Testis (tissue), 3 donors: Measurements from ENCODE around the gene PIK3C3. TPM values are rescaled to one million over a fixed set of nuclear protein-coding genes. Genes with fewer than 3 reads are reported as not detected.
"Not testable (repeated sequence)": the region's sequence is repeated elsewhere in the genome, so short reads cannot be mapped to it uniquely, and the experiment has no call there.

Source experiments
- DNase-seq: peaks from one replicate; pipeline ENCODE4 v3.0.0-alpha.2; 2019
- H3K27ac ChIP-seq, 2 donors: fragments of 200-600 bp; sonication (generic); one replicate each; pipeline ENCODE4 v1.5.1; 2019
- H3K27me3 ChIP-seq: fragments of 200-600 bp; sonication (generic); one replicate; pipeline ENCODE4 v1.5.1; 2019
- H3K36me3 ChIP-seq: fragments of 200-600 bp; sonication (generic); one replicate; pipeline ENCODE4 v1.5.1; 2017; ENCODE audit warnings: low read depth; ENCODE audit errors: missing control alignments
- H3K4me1 ChIP-seq: fragments of 200-600 bp; sonication (generic); one replicate; pipeline ENCODE4 v1.5.1; 2019
- H3K4me3 ChIP-seq, 2 donors: fragments of 200-600 bp; sonication (generic); one replicate each; pipeline ENCODE4 v1.5.1; 2017 to 2019
- H3K9me3 ChIP-seq: fragments of 200-600 bp; sonication (generic); one replicate; pipeline ENCODE4 v1.5.1; 2017
- POLR2A ChIP-seq: fragments of 450-650 bp; IDR thresholded peaks from one replicate; pipeline ENCODE4 v1.6.1; 2017; ENCODE audit warnings: antibody characterized with exemption, mild to moderate bottlenecking, moderate library complexity
- WGBS, 2 donors: methylation state at CpG; one replicate each; pipeline ENCODE4 v1.1.5; 2018; 5-methylcytosine and 5-hydroxymethylcytosine counted together
- intact Hi-C: fragments of 100-400 bp; cut with DNase I; formaldehyde crosslinking; loops from one replicate; pipeline ENCODE4 v1.15.1; 2023; ENCODE audit warnings: low total_unique reads
- polyA plus RNA-seq: library from polyadenylated mRNA; stranded (reverse); fragments of 350-450 nt; fragmentation: Illumina TruSeq; extraction: RNeasy Lipid Tissue Mini Kit (QIAGEN cat#74804); gene quantifications from one replicate; pipeline ENCODE4 v1.2.3, GENCODE V29; 2014; ENCODE audit warnings: low read depth, low replicate concordance; ENCODE audit not compliant: insufficient read depth
- total RNA-seq, 2 donors: library from RNA; depleted of rRNA; stranded (reverse); fragments of >200 nt; gene quantifications; one replicate each; pipeline ENCODE4 v1.2.3, GENCODE V29; 2016
- TF ChIP-seq, protein P1 (sequence below), 3 experiments: fragments of 450-650 bp in 2 of 3; fragments of 200-600 bp in 1 of 3; sonication (generic) in 1 of 3; IDR thresholded peaks; one replicate each; pipeline ENCODE4 v1.5.1; 2016 to 2019; ENCODE audit warnings: antibody characterized with exemption in 3 of 3, mild to moderate bottlenecking in 2 of 3, moderate library complexity in 1 of 3

The PIK3C3 gene
- total and polyA plus RNA-seq, 3 donors from 2014 or later = 56.8 to 94.1 (median 75.1) TPM

- TF ChIP-seq, protein P1, sequence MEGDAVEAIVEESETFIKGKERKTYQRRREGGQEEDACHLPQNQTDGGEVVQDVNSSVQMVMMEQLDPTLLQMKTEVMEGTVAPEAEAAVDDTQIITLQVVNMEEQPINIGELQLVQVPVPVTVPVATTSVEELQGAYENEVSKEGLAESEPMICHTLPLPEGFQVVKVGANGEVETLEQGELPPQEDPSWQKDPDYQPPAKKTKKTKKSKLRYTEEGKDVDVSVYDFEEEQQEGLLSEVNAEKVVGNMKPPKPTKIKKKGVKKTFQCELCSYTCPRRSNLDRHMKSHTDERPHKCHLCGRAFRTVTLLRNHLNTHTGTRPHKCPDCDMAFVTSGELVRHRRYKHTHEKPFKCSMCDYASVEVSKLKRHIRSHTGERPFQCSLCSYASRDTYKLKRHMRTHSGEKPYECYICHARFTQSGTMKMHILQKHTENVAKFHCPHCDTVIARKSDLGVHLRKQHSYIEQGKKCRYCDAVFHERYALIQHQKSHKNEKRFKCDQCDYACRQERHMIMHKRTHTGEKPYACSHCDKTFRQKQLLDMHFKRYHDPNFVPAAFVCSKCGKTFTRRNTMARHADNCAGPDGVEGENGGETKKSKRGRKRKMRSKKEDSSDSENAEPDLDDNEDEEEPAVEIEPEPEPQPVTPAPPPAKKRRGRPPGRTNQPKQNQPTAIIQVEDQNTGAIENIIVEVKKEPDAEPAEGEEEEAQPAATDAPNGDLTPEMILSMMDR (IDR thresholded peaks at IDR 0.05) = no peak
- TF ChIP-seq POLR2A = no peak
- H3K9me3 ChIP-seq = no peaks in the 10 kb centered on the region
- no peaks in the 10 kb centered on the region for H3K36me3 ChIP-seq
- no peaks in the 10 kb centered on the region for H3K27me3 ChIP-seq
- H3K27ac ChIP-seq = no peak overlapping the region
- DNase-seq = no peak
- intact Hi-C loops = no loop called here
- no peaks in the 10 kb centered on the region for H3K4me1 ChIP-seq
- H3K4me3 ChIP-seq = no peak overlapping the region
- WGBS, 2 donors = 93% methylated on average over 2 of the region's 2 CpGs
Observed at GRCh38 chr18:42105394-42105793, 150.4 kb downstream of the PIK3C3 start.

GRCh38 chr18:42106784-42107183, 151.8 kb downstream of the PIK3C3 start:
- Histone ChIP-seq H3K4me1 (no peaks in the 10 kb centered on the region), H3K9me3 (no peaks in the 10 kb centered on the region), H3K4me3 (no peak overlapping the region), H3K27me3 (no peaks in the 10 kb centered on the region), H3K36me3 (no peaks in the 10 kb centered on the region), H3K27ac (no peak overlapping the region)
- TF ChIP-seq POLR2A = no peak
- TF ChIP-seq, protein P1 (IDR thresholded peaks at IDR 0.05) = no peak
- no peak for DNase-seq
- 58 to 74% methylated on average over 2 of the region's 2 CpGs for WGBS, 2 donors
- intact Hi-C loops = no loop called here

GRCh38 chr18:42107287-42107686, 152.3 kb downstream of the PIK3C3 start:
- H3K4me3 ChIP-seq = no peak overlapping the region
- intact Hi-C loops = no loop called here
- H3K27ac ChIP-seq = no peak overlapping the region
- no peaks in the 10 kb centered on the region for H3K36me3 ChIP-seq
- H3K9me3 ChIP-seq = no peaks in the 10 kb centered on the region
- no peak for DNase-seq
- 88 to 92% methylated on average over 4 of the region's 4 CpGs for WGBS, 2 donors
- no peaks in the 10 kb centered on the region for H3K27me3 ChIP-seq
- TF ChIP-seq, protein P1 (IDR thresholded peaks at IDR 0.05) = no peak
- no peak for TF ChIP-seq POLR2A
- H3K4me1 ChIP-seq = no peaks in the 10 kb centered on the region

GRCh38 chr18:42107691-42108450, 152.8 kb downstream of the PIK3C3 start:
- no peak overlapping the region for H3K4me3 ChIP-seq
- H3K27me3 ChIP-seq = no peaks in the 10 kb centered on the region
- intact Hi-C loops = no loop called here
- H3K9me3 ChIP-seq = no peaks in the 10 kb centered on the region
- no peaks in the 10 kb centered on the region for H3K36me3 ChIP-seq
- WGBS, 2 donors = 81 to 82% methylated on average over 10 of the region's 10 CpGs
- H3K4me1 ChIP-seq = no peaks in the 10 kb centered on the region
- no peak overlapping the region for H3K27ac ChIP-seq
- DNase-seq = no peak
- TF ChIP-seq, protein P1 (IDR thresholded peaks at IDR 0.05) = no peak
- no peak for TF ChIP-seq POLR2A

- intact Hi-C loops, DNase-seq, H3K27ac ChIP-seq, H3K9me3 ChIP-seq, H3K4me3 ChIP-seq, H3K4me1 ChIP-seq, H3K27me3 ChIP-seq, H3K36me3 ChIP-seq: not testable (repeated sequence)
- WGBS, 2 donors = 90 to 94% methylated on average over 4 to 5 of the region's 5 CpGs
Observed at GRCh38 chr18:42112147-42112546, 157.1 kb downstream of the PIK3C3 start.
